ENCODE data around the gene SIGLEC10. TPM values are rescaled to one million over a fixed set of nuclear protein-coding genes. Genes with fewer than 3 reads are reported as not detected.

Gene SIGLEC10
- total RNA-seq, 4 donors from 2014 or later, result 0.87 to 1.3 (median 0.98) TPM; not detected in 1

GRCh38 chr19:51389143-51389542 is 28.3 kb downstream of the SIGLEC10 start:
- Histone ChIP-seq H3K27ac (no peak overlapping the region), H3K4me3 (no peak overlapping the region), H3K9me3 (no peaks in the 10 kb centered on the region), H3K27me3 (no peaks in the 10 kb centered on the region), H3K4me1 (peaks cover 3% of the 10 kb centered on the region in 2 donors), H3K36me3 (no peaks in the 10 kb centered on the region)
- DNase-seq (no peak), ATAC-seq (no peak)
- TF ChIP-seq CTCF (IDR thresholded peaks at IDR 0.05 in 4 of 5, conservative IDR thresholded peaks at IDR 0.05 in 1 of 5) (no peak), POLR2A (IDR thresholded peaks at IDR 0.05) (no peak)
- intact Hi-C loops (cut with DNase I; ENCODE audit: low total_unique reads), result no loop called here
- in situ Hi-C loops (cut with MboI; ENCODE audit: low sequenced_read_pairs in 4 of 4), result no loop called here

- intact Hi-C loops (cut with DNase I; ENCODE audit: low total_unique reads) (no loop called here), in situ Hi-C loops (cut with MboI; ENCODE audit: low sequenced_read_pairs in 4 of 4) (no loop called here)
- ATAC-seq, result no peak
- no peak within 1 kb of the TSS for H3K4me3 ChIP-seq
- H3K27me3 ChIP-seq, result no peaks in the 10 kb centered on the region
- DNase-seq, result no peak
- no peaks in the 10 kb centered on the region for H3K4me1 ChIP-seq
- H3K36me3 ChIP-seq, result no peaks in the 10 kb centered on the region
- H3K9me3 ChIP-seq, result no peaks in the 10 kb centered on the region
- H3K27ac ChIP-seq, result no peak within 1 kb of the TSS
- TF ChIP-seq POLR2A (IDR thresholded peaks at IDR 0.05) (no peak), CTCF (IDR thresholded peaks at IDR 0.05 in 4 of 5, conservative IDR thresholded peaks at IDR 0.05 in 1 of 5) (no peak)
Observed at GRCh38 chr19:51387924-51388389, 29.5 kb downstream of the SIGLEC10 start, which contains the start of gene LIM2. Gene LIM2, minus strand, starts transcription at chr19:51387974. Its CDS starts 531 bp downstream, at chr19:51387443.

GRCh38 chr19:51386882-51387520 is 30.4 kb downstream of the SIGLEC10 start:
- Histone ChIP-seq H3K36me3 (no peaks in the 10 kb centered on the region), H3K27me3 (no peaks in the 10 kb centered on the region), H3K4me3 (no peak overlapping the region), H3K9me3 (no peaks in the 10 kb centered on the region), H3K27ac (no peak overlapping the region), H3K4me1 (no peaks in the 10 kb centered on the region)
- no peak for TF ChIP-seq POLR2A (IDR thresholded peaks at IDR 0.05)
- no peak for TF ChIP-seq CTCF (IDR thresholded peaks at IDR 0.05 in 4 of 5, conservative IDR thresholded peaks at IDR 0.05 in 1 of 5)
- DNase-seq (no peak), ATAC-seq (no peak)
- in situ Hi-C loops (cut with MboI; ENCODE audit: low sequenced_read_pairs in 4 of 4) (no loop called here), intact Hi-C loops (cut with DNase I; ENCODE audit: low total_unique reads) (no loop called here)

GRCh38 chr19:51382004-51382403 is 35.4 kb downstream of the SIGLEC10 start:
- H3K27ac ChIP-seq, result no peak overlapping the region
- intact Hi-C loops (cut with DNase I; ENCODE audit: low total_unique reads), result no loop called here
- H3K27me3 ChIP-seq, result no peaks in the 10 kb centered on the region
- H3K9me3 ChIP-seq, result no peaks in the 10 kb centered on the region
- in situ Hi-C loops (cut with MboI; ENCODE audit: low sequenced_read_pairs in 4 of 4), result no loop called here
- no peak for TF ChIP-seq CTCF (IDR thresholded peaks at IDR 0.05 in 4 of 5, conservative IDR thresholded peaks at IDR 0.05 in 1 of 5)
- no peak for TF ChIP-seq POLR2A (IDR thresholded peaks at IDR 0.05)
- H3K4me1 ChIP-seq, result no peaks in the 10 kb centered on the region
- no peaks in the 10 kb centered on the region for H3K36me3 ChIP-seq
- no peak for DNase-seq
- ATAC-seq, result no peak
- no peak overlapping the region for H3K4me3 ChIP-seq

- TF ChIP-seq POLR2A (IDR thresholded peaks at IDR 0.05), result no peak
- no peak for TF ChIP-seq CTCF (IDR thresholded peaks at IDR 0.05 in 4 of 5, conservative IDR thresholded peaks at IDR 0.05 in 1 of 5)
- Histone ChIP-seq H3K4me1 (no peaks in the 10 kb centered on the region), H3K36me3 (no peaks in the 10 kb centered on the region), H3K9me3 (no peaks in the 10 kb centered on the region), H3K4me3 (no peak overlapping the region), H3K27ac (no peak overlapping the region), H3K27me3 (no peaks in the 10 kb centered on the region)
- intact Hi-C loops (cut with DNase I; ENCODE audit: low total_unique reads) (no loop called here), in situ Hi-C loops (cut with MboI; ENCODE audit: low sequenced_read_pairs in 4 of 4) (no loop called here)
- no peak for DNase-seq
- no peak for ATAC-seq
Observed at GRCh38 chr19:51380379-51380778, 37.1 kb downstream of the SIGLEC10 start.

All from gastrocnemius medialis (tissue), 4 donors.